Neural cell (in vitro differentiated cells): ENCODE data around the gene RBFOX2. TPM values are rescaled to one million over a fixed set of nuclear protein-coding genes. Genes with fewer than 3 reads are reported as not detected.

ENCODE experiments used
- H2AFZ ChIP-seq: fragments of 200-600, 300-800 bp; sonication (generic), shearing (Covaris generic); 2 replicates; pipeline ENCODE4 v1.6.0; 2014; ENCODE audit warnings: low read depth, mild to moderate bottlenecking, antibody characterized with exemption, low read length, moderate library complexity
- H3F3A ChIP-seq: fragments of 200-600 bp; shearing (Covaris generic); 2 replicates; pipeline ENCODE4 v1.6.1; 2016; ENCODE audit warnings: mild to moderate bottlenecking, moderate library complexity, mixed read lengths, antibody characterized with exemption, low read length; ENCODE audit not compliant: insufficient read depth, poor library complexity, severe bottlenecking
- H3K27ac ChIP-seq: fragments of 200-600, 300-800 bp; sonication (generic), shearing (Covaris generic); 2 replicates; pipeline ENCODE4 v1.5.1; 2014; ENCODE audit warnings: mild to moderate bottlenecking, low read length, moderate library complexity
- H3K27me3 ChIP-seq: fragments of 300-800, 200-600 bp; sonication (generic), shearing (Covaris generic); 2 replicates; pipeline ENCODE4 v1.6.0; 2014; ENCODE audit warnings: mild to moderate bottlenecking, low read depth, low read length, moderate library complexity; ENCODE audit not compliant: insufficient read depth
- H3K36me3 ChIP-seq: fragments of 300-800, 200-600 bp; sonication (generic), shearing (Covaris generic); 2 replicates; pipeline ENCODE4 v1.5.1; 2014; ENCODE audit warnings: mild to moderate bottlenecking, antibody characterized with exemption, low read length, moderate library complexity; ENCODE audit not compliant: insufficient read depth
- H3K4me2 ChIP-seq: fragments of 300-800, 200-600 bp; sonication (generic), shearing (Covaris generic); 2 replicates; pipeline ENCODE4 v1.6.0; 2014; ENCODE audit warnings: mild to moderate bottlenecking, low read length
- H3K4me3 ChIP-seq: fragments of 300-800, 200-600 bp; sonication (generic), shearing (Covaris generic); 2 replicates; pipeline ENCODE4 v1.5.1; 2014; ENCODE audit warnings: mild to moderate bottlenecking, low read length, moderate library complexity
- H3K79me2 ChIP-seq: fragments of 200-600 bp; shearing (Covaris generic); replicated peaks from 2 replicates; pipeline ENCODE4 v1.6.0; 2014; ENCODE audit warnings: mild to moderate bottlenecking, low read length, moderate library complexity; ENCODE audit not compliant: insufficient read depth
- H3K9ac ChIP-seq: fragments of 300-800, 200-600 bp; sonication (generic), shearing (Covaris generic); 2 replicates; pipeline ENCODE4 v1.6.1; 2016; ENCODE audit warnings: mild to moderate bottlenecking, low read length, mixed read lengths
- H3K9me2 ChIP-seq: fragments of 200-600 bp; shearing (Covaris generic); 2 replicates; pipeline ENCODE4 v1.6.1; 2016; ENCODE audit warnings: mild to moderate bottlenecking, low read length, mixed read lengths; ENCODE audit not compliant: insufficient read depth
- H3K9me3 ChIP-seq: fragments of 200-600, 300-800 bp; sonication (generic), shearing (Covaris generic); 2 replicates; pipeline ENCODE4 v1.6.1; 2016; ENCODE audit warnings: mild to moderate bottlenecking, mixed run types, low read length, moderate library complexity, mixed read lengths
- H4K20me1 ChIP-seq: fragments of 200-600 bp; shearing (Covaris generic); 2 replicates; pipeline ENCODE4 v1.6.1; 2016; ENCODE audit warnings: mild to moderate bottlenecking, mixed run types; ENCODE audit not compliant: insufficient read depth
- CTCF ChIP-seq: fragments of 450-650 bp; IDR thresholded peaks from 2 replicates; pipeline ENCODE4 v1.5.1; 2014; ENCODE audit warnings: antibody characterized with exemption, mild to moderate bottlenecking, moderate library complexity; ENCODE audit not compliant: poor library complexity, severe bottlenecking
- EP300 ChIP-seq: fragments of 450-650 bp; conservative IDR thresholded peaks from 2 replicates; pipeline ENCODE4 v1.6.1; 2014; ENCODE audit warnings: antibody characterized with exemption, mild to moderate bottlenecking, moderate library complexity; ENCODE audit not compliant: poor library complexity, severe bottlenecking
- MXI1 ChIP-seq: fragments of 450-650 bp; conservative IDR thresholded peaks from 2 replicates; pipeline ENCODE4 v1.6.1; 2014; ENCODE audit warnings: antibody characterized with exemption, mild to moderate bottlenecking; ENCODE audit not compliant: poor library complexity, severe bottlenecking
- POLR2AphosphoS5 ChIP-seq: IDR thresholded peaks from 2 replicates; pipeline ENCODE4 v1.6.1; 2012
- RAD21 ChIP-seq: fragments of 450-650 bp; conservative IDR thresholded peaks from 2 replicates; pipeline ENCODE4 v1.6.1; 2014; ENCODE audit warnings: antibody characterized with exemption, mild to moderate bottlenecking, moderate library complexity
- REST ChIP-seq: IDR thresholded peaks from 2 replicates; pipeline ENCODE4 v1.6.1; 2012; ENCODE audit warnings: borderline replicate concordance
- TAF1 ChIP-seq: IDR thresholded peaks from 2 replicates; pipeline ENCODE4 v1.6.1; 2012; ENCODE audit warnings: low read depth
- polyA plus RNA-seq: library from polyadenylated mRNA; depleted of rRNA; stranded (reverse); fragments of >200 nt; gene quantifications from 2 replicates; pipeline ENCODE4 v1.2.3, GENCODE V29; 2014

Gene RBFOX2
- polyA plus RNA-seq, 1 donor from 2014 or later = 529 TPM

GRCh38 chr22:35805466-35805865 lies 223.2 kb downstream of the RBFOX2 start:
- TF ChIP-seq EP300 (no peak), MXI1 (no peak), TAF1 (no peak), POLR2AphosphoS5 (no peak), CTCF (no peak), RAD21 (no peak)
- no peaks in the 10 kb centered on the region for H3K9me3 ChIP-seq
- no peak overlapping the region for H3K27ac ChIP-seq
- no peaks in the 10 kb centered on the region for H3F3A ChIP-seq
- H3K9ac ChIP-seq = no peak overlapping the region
- no peaks in the 10 kb centered on the region for H3K9me2 ChIP-seq
- H2AFZ ChIP-seq = no peak overlapping the region
- peaks cover 11% of the 10 kb centered on the region for H4K20me1 ChIP-seq
- H3K4me3 ChIP-seq = no peak overlapping the region
- H3K27me3 ChIP-seq = no peaks in the 10 kb centered on the region
- H3K4me2 ChIP-seq = no peak overlapping the region
- H3K36me3 ChIP-seq = peaks cover 15% of the 10 kb centered on the region
- peaks cover 68% of the 10 kb centered on the region for H3K79me2 ChIP-seq

GRCh38 chr22:35804421-35804820 lies 224.2 kb downstream of the RBFOX2 start:
- H3K9me3 ChIP-seq = no peaks in the 10 kb centered on the region
- no peak overlapping the region for H3K9ac ChIP-seq
- H3K27me3 ChIP-seq = no peaks in the 10 kb centered on the region
- H3K36me3 ChIP-seq = peaks cover 15% of the 10 kb centered on the region
- no peak overlapping the region for H3K4me3 ChIP-seq
- H3K79me2 ChIP-seq = peaks cover 58% of the 10 kb centered on the region
- no peak overlapping the region for H3K4me2 ChIP-seq
- H2AFZ ChIP-seq = no peak overlapping the region
- H3F3A ChIP-seq = no peaks in the 10 kb centered on the region
- H4K20me1 ChIP-seq = peaks cover 19% of the 10 kb centered on the region
- no peak overlapping the region for H3K27ac ChIP-seq
- H3K9me2 ChIP-seq = no peaks in the 10 kb centered on the region
- no peak for TF ChIP-seq POLR2AphosphoS5
- TF ChIP-seq TAF1 = no peak
- TF ChIP-seq RAD21 = no peak
- TF ChIP-seq REST = no peak
- TF ChIP-seq CTCF = no peak
- TF ChIP-seq MXI1 = no peak
